Bone marrow (tissue), 2 donors: ENCODE data around the gene HPF1.
A peak's percentile ranks its signal among the peaks of the same experiment; 100 is the strongest.
"Not testable (repeated sequence)": the region's sequence is repeated elsewhere in the genome, so short reads cannot be mapped to it uniquely, and the experiment has no call there.

Source experiments
- DNase-seq, 2 donors: peaks; one replicate each; lab custom pipeline; 2025; lab: John Stamatoyannopoulos, UW

The HPF1 gene

GRCh38 chr4:169757575-169758184, at the start of gene HPF1:
TSS of gene HPF1 (minus strand) at chr4:169757944. CDS start at chr4:169757877, 67 bp downstream.
- DNase-seq = peak; percentile 65 to 69

- DNase-seq = not testable (repeated sequence)
Observed at GRCh38 chr4:169806770-169807169, 49.0 kb upstream of the HPF1 start.

- no peak for DNase-seq
Observed at GRCh38 chr4:169803413-169803812, 45.7 kb upstream of the HPF1 start.

GRCh38 chr4:169802873-169803272, 45.1 kb upstream of the HPF1 start:
- no peak for DNase-seq

- DNase-seq = no peak
Observed at GRCh38 chr4:169800541-169800940, 42.8 kb upstream of the HPF1 start.

DNA sequence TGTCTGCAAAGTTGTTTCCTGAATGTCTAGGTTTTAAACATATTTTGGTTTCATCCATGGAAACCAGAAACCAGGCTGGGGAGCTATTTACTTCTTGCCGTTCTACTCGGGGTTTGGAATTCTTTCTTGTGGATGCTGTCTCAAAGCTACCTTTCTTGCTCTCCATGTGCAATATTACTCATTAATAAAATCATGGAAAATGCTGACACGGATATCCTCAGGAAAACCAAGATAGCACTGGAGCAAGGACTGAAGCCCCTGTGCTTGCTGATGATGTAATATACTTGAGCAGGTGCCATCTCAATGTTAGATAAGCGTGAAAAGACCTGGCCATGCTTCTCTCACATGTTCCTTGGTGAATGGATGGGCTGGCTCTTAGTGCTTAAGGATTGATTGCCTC, 41.5 kb upstream of the HPF1 start:
- DNase-seq = no peak

DNA sequence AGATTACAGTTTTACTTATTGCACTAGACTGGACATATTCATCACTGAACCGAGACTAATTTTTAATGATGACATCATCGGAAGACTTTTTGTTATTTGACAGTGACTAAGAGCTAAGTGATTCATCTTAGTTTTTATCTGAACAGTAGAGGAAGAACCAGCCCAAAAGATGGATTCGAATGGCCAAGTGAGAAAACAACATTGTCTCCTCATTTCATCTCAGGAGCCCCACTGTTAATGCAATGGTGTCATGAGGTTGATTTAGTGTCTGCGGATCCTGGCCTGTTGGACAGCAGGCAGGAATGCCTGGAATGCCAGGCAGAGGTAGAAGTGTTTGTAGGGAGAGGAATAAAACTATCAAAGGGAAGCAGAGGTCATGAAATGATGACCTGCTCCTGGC, 37.8 kb upstream of the HPF1 start:
- DNase-seq = no peak

GRCh38 chr4:169791527-169792156, 33.9 kb upstream of the HPF1 start:
- no peak for DNase-seq

DNA sequence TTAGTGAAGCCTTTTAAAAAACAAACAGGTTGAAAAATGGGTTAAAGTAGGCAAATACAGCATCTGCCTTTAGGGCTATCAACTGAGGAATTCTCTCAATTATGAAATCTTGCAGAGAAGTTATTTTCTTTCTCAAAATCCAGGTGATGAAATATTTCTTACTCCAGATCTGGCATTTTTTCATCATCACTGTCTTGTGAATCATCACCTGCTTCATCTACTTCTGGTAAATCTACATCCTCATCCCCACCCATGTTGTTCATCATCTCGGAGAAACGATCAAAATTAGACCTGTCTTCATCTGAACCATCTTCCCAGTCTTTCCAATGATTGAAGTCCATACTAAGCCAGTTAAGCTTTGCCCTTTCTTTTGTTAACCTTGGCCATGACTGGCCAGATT, 33.3 kb upstream of the HPF1 start:
- no peak for DNase-seq

DNA sequence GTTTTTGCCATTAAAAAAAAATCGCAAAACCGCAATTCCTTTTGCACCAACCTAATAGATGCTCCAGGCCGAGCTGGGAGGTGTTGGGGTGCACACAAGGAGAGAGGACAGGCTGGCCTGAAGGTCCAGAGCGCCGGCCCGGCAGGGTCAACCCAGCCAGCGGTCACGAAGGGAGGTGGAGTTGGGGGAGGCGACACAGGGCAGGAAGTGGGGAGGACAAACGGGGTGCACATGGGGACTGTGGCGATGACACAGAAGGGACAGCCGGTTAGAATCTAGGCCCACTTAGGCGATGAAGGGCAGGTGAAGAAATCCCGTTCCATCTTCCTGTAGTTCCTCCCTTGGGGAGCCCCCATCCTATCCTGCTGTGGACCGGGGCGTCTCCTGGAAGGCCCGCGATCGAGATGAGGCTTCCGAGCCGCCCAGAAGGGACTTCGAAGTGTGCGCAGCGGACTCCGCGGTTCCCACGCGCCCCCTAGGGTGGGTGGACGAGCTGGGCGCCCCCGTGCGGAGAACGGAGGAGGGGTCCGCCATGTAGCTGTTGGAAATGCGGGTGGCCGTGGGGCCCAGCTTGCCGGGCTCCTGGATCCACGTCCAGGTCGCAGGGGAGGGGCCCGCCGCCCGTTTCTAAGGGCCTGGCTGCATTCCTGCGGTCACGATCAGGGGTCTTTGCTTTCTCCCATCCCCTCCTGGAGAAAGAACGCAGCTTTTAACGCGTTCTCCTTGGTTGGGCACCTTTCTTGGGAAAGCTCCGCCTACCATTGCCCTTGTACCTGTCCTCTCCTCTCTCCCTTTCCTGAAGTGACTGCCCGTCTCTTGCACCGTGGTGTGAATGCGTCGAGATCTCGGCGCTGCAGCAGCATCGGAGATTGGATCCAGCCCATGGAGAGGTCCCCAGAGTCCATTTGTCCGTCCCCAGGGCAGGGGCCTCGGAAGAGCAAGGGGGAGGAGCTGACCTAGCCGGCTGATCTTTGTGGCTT, 17.0 kb upstream of the HPF1 start:
- DNase-seq = no peak

- no peak for DNase-seq
Observed at GRCh38 chr4:169773889-169774288, 16.1 kb upstream of the HPF1 start.

GRCh38 chr4:169771556-169772080, 13.9 kb upstream of the HPF1 start:
- not testable (repeated sequence) for DNase-seq

DNA sequence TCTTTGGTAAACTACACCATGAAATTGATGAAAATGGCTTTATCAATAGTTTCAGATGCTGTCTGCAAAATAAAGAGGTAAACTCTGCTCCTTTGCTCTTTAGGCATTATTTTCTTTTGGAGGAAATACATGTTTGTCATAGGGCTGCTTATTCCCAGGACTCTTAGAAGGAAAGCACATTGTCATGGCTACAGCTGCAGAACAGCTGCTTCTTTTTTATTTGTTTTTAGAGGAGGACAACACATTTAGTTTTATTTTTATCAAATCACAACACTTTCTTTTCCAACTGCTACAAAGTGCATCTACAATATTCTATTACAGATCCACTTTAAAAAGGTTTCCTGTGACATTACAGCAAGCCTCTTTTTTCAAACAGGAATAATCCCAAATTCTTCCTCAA, 12.7 kb upstream of the HPF1 start:
- DNase-seq = no peak

- DNase-seq = no peak
Observed at GRCh38 chr4:169768385-169768784, 10.6 kb upstream of the HPF1 start.

DNA sequence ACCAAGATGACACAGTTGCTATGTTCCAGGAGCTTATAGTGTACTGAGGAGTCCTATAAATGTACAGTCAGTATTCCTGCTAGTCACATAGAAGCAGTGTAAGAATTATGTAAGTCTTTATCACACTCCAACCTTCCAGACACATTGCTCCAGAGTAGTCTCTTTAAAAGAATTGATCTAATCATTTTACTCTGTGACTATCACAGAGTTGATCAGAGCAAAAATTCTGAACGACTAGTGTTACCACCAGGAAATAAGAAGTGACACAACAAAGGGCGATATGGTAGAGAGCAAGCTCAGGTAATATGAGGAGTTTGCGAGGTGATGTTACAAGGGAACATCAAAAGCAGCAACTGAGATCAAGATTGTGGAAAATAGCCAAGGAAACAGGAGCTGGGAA, 9.0 kb upstream of the HPF1 start:
- no peak for DNase-seq

- DNase-seq = no peak
Observed at GRCh38 chr4:169765835-169766234, 8.1 kb upstream of the HPF1 start.

GRCh38 chr4:169761846-169762245, 4.1 kb upstream of the HPF1 start:
- DNase-seq = no peak

- DNase-seq = no peak
Observed at GRCh38 chr4:169758401-169758962, 738 bp upstream of the HPF1 start.

DNA sequence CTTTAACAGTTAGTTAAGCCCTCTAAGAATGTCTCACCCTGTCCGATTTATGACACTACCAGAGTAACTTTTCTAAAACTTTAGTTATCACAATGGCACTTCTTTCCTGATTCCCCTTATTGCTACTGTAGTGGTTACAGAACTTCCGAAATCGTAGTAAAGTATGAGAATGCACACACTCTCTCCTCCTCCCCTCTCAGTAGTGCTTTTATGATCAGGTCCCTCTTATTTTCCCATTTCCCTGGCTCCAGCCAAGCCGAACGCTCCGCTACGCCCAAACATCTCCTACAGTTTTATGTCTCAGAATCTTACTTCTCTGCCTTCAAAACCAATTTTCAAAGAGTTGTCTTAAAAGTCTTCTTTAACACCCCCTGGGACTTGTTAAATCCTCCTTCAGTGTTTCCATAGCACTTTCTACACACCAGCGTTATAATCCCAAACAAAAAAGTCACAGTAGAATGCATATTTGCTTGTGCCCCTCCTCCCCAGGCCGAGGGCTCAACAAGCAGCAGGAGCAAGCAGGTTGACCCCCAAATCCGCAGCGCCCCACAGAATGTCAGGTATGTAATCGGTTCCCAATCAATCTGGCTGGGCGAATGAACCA, 671 bp downstream of the HPF1 start:
- no peak for DNase-seq

DNA sequence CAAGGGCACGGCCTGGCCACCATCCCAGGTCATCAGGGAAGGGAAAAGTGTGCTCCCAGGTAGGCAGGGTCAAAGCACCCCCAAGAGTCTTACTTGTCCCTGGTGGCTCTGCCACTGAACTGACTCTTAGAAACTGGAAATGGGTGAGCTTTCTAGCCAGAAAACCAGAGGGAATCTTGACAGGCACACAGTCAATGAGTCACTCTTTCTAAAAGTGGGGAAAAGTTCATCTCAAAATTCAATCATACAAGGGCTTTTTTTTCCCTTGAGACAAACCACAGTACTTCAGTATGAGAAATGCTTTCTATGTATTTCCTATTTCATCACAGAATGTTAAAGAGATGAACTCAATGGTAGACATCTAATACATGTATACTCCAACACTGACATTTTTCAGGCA, 12.5 kb downstream of the HPF1 start:
- no peak for DNase-seq

- DNase-seq = no peak
Observed at GRCh38 chr4:169744601-169745000, 13.1 kb downstream of the HPF1 start.

DNA sequence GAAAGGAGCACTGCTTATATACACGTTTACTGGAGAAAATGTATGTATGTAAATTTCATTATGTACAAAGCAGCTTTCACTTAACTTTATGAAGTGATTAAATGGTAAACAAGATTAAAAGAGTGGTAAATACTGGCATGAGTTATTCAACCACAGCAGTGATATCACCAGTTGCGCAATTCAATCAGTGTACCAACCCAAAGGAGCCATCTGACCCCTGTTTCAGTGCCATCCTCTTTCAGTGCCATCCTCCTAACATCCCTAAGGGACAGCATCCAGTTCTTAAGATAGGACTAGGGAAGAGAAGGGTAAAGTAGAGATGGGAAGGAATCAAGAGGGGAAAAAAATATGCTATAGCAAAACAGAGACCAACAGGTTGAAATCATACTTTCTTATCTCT, 16.2 kb downstream of the HPF1 start:
- no peak for DNase-seq
